Lower lobe of right lung (tissue), 2 donors: ENCODE measurements around the gene BBS12. TPM values are rescaled to one million over a fixed set of nuclear protein-coding genes. Genes with fewer than 3 reads are reported as not detected.

Experiments
- ATAC-seq, 2 donors: fragments of 200-7000 bp; cut with Tn5 transposase; one replicate each; pipeline ENCODE4 v1.9.1; 2020 to 2022; ENCODE audit warnings: mild to moderate bottlenecking in 2 of 2, moderate library complexity in 2 of 2
- DNase-seq: peaks from one replicate; pipeline ENCODE4 v3.0.0-alpha.2; 2020
- H3K27ac ChIP-seq: fragments of 200-600 bp; one replicate; pipeline ENCODE4 v1.8.0; 2022
- H3K27me3 ChIP-seq: fragments of 200-600 bp; one replicate; pipeline ENCODE4 v1.8.0; 2022; ENCODE audit warnings: low read depth
- H3K36me3 ChIP-seq: fragments of 200-600 bp; one replicate; pipeline ENCODE4 v1.8.0; 2022; ENCODE audit warnings: mild to moderate bottlenecking
- H3K4me1 ChIP-seq: fragments of 200-600 bp; one replicate; pipeline ENCODE4 v1.8.0; 2022
- H3K4me3 ChIP-seq: fragments of 200-600 bp; one replicate; pipeline ENCODE4 v1.8.0; 2022; ENCODE audit warnings: mild to moderate bottlenecking
- H3K9me3 ChIP-seq: fragments of 200-600 bp; one replicate; pipeline ENCODE4 v1.8.0; 2022
- CTCF ChIP-seq: fragments of 200-600 bp; IDR thresholded peaks from one replicate; pipeline ENCODE4 v1.8.0; 2022; ENCODE audit warnings: antibody characterized with exemption, mild to moderate bottlenecking
- intact Hi-C: fragments of 100-400 bp; cut with DNase I; formaldehyde crosslinking; loops from one replicate; pipeline ENCODE4 v1.11.0; 2022
- total RNA-seq: library from RNA; stranded (reverse); fragmentation: NEBNext Ultra II Directional; extraction: Animal tissue kit (Norgen Biotek cat#: 25700); gene quantifications from one replicate; pipeline ENCODE4 v1.2.1, GENCODE V29; 2021
- donor health status: DM: no; HTN: yes; CAD: no; lungs with severe emphysema.

The BBS12 gene
- total RNA-seq, 1 donor from 2014 or later = 3.9 TPM

GRCh38 chr4:122787940-122788339 lies 55.4 kb downstream of the BBS12 start:
- no peak for TF ChIP-seq CTCF
- peaks cover 10% of the 10 kb centered on the region for H3K4me1 ChIP-seq
- intact Hi-C loops = no loop called here
- no peak for DNase-seq
- no peaks in the 10 kb centered on the region for H3K27me3 ChIP-seq
- no peak for ATAC-seq
- no peaks in the 10 kb centered on the region for H3K36me3 ChIP-seq
- H3K4me3 ChIP-seq = no peak overlapping the region
- H3K9me3 ChIP-seq = no peaks in the 10 kb centered on the region
- no peak overlapping the region for H3K27ac ChIP-seq

GRCh38 chr4:122788935-122789334 lies 56.4 kb downstream of the BBS12 start:
- Histone ChIP-seq H3K36me3 (no peaks in the 10 kb centered on the region), H3K4me3 (no peak overlapping the region), H3K9me3 (no peaks in the 10 kb centered on the region), H3K27ac (no peak overlapping the region), H3K27me3 (no peaks in the 10 kb centered on the region), H3K4me1 (peaks cover 3% of the 10 kb centered on the region)
- no peak for ATAC-seq
- intact Hi-C loops = no loop called here
- no peak for DNase-seq
- no peak for TF ChIP-seq CTCF

GRCh38 chr4:122793811-122794210 lies 61.3 kb downstream of the BBS12 start:
- no peak for TF ChIP-seq CTCF
- no peak for ATAC-seq
- intact Hi-C loops = no loop called here

More at GRCh38 chr4:122793811-122794210, 61.3 kb downstream of the BBS12 start:
- Histone ChIP-seq H3K9me3 (no peaks in the 10 kb centered on the region), H3K4me3 (no peak overlapping the region), H3K27ac (no peak overlapping the region), H3K27me3 (no peaks in the 10 kb centered on the region), H3K4me1 (no peaks in the 10 kb centered on the region), H3K36me3 (no peaks in the 10 kb centered on the region)
- no peak for DNase-seq

Other genes starting within 250 kb of the BBS12 start
- not detected for gene IL21, start 111.6 kb upstream of the BBS12 start, total RNA-seq
- 8.1 TPM for gene FGF2, start 94.1 kb downstream of the BBS12 start, total RNA-seq
- 5.3 TPM for gene NUDT6, start 189.9 kb downstream of the BBS12 start, total RNA-seq